KMS-11 (cell line): ENCODE results near the gene CFAP74.

Experiments
- H2AFZ ChIP-seq: fragments of 200-600 bp; sonication (generic); 2 replicates; pipeline ENCODE4 v1.6.1; 2016; ENCODE audit warnings: antibody characterized with exemption, mixed run types, low read depth
- H3K27ac ChIP-seq: fragments of 200-600 bp; sonication (generic); 2 replicates; pipeline ENCODE4 v1.6.1; 2016; ENCODE audit warnings: mild to moderate bottlenecking, mixed run types
- H3K27me3 ChIP-seq: fragments of 200-600 bp; sonication (generic); 2 replicates; pipeline ENCODE4 v1.6.1; 2017; ENCODE audit warnings: mild to moderate bottlenecking, low read depth, mixed run types, moderate library complexity; ENCODE audit not compliant: insufficient read depth
- H3K36me3 ChIP-seq: fragments of 200-600 bp; sonication (generic); 2 replicates; pipeline ENCODE4 v1.6.1; 2017; ENCODE audit warnings: mild to moderate bottlenecking, mixed run types; ENCODE audit not compliant: insufficient read depth
- H3K4me1 ChIP-seq: fragments of 200-600 bp; sonication (generic); 2 replicates; pipeline ENCODE4 v1.6.1; 2016; ENCODE audit warnings: mild to moderate bottlenecking, low read depth, mixed run types; ENCODE audit not compliant: poor library complexity, severe bottlenecking
- H3K4me2 ChIP-seq: fragments of 200-600 bp; sonication (generic); 2 replicates; pipeline ENCODE4 v1.7.0; 2016; ENCODE audit warnings: mild to moderate bottlenecking, mixed run types
- H3K4me3 ChIP-seq: fragments of 200-600 bp; sonication (generic); IDR thresholded peaks from 2 replicates; pipeline ENCODE4 v1.6.1; 2017; ENCODE audit warnings: low read depth, low read length, mixed read lengths; ENCODE audit not compliant: insufficient read depth
- H3K79me2 ChIP-seq: fragments of 200-600 bp; sonication (generic); 2 replicates; pipeline ENCODE4 v1.6.1; 2016; ENCODE audit warnings: low read depth, mixed run types; ENCODE audit not compliant: insufficient read depth
- H3K9ac ChIP-seq: fragments of 200-600 bp; sonication (generic); 2 replicates; pipeline ENCODE4 v1.6.1; 2016; ENCODE audit warnings: mild to moderate bottlenecking, mixed run types
- H4K20me1 ChIP-seq: fragments of 200-600 bp; sonication (generic); 2 replicates; pipeline ENCODE4 v1.6.1; 2016; ENCODE audit warnings: mild to moderate bottlenecking, mixed run types; ENCODE audit not compliant: insufficient read depth
- CTCF ChIP-seq: fragments of 200-600 bp; sonication (generic); conservative IDR thresholded peaks from 2 replicates; pipeline ENCODE4 v1.6.1; 2017; ENCODE audit warnings: low read depth, mild to moderate bottlenecking, antibody characterized with exemption, low read length, moderate library complexity, mixed read lengths

The CFAP74 gene

GRCh38 chr1:1920608-1921458 is 82.8 kb downstream of the CFAP74 start:
- H2AFZ ChIP-seq: no peak overlapping the region
- no peak overlapping the region for H3K4me2 ChIP-seq
- no peak overlapping the region for H3K4me3 ChIP-seq
- no peaks in the 10 kb centered on the region for H3K36me3 ChIP-seq
- H3K79me2 ChIP-seq: no peaks in the 10 kb centered on the region
- TF ChIP-seq CTCF: no peak
- no peaks in the 10 kb centered on the region for H4K20me1 ChIP-seq
- peaks cover 6% of the 10 kb centered on the region for H3K4me1 ChIP-seq
- H3K27ac ChIP-seq: no peak overlapping the region
- peaks cover 37% of the 10 kb centered on the region for H3K27me3 ChIP-seq
- no peak overlapping the region for H3K9ac ChIP-seq

- Histone ChIP-seq H2AFZ (peak overlapping the region; percentile 60; the same call in 1 of the 2 replicates), H3K9ac (no peak overlapping the region), H3K4me3 (no peak overlapping the region)
Observed at GRCh38 chr1:1920057-1920607, 83.5 kb downstream of the CFAP74 start.

GRCh38 chr1:1919304-1920056 is 84.1 kb downstream of the CFAP74 start:
- Histone ChIP-seq H2AFZ (peak overlapping the region; percentile 64; the same call in 1 of the 2 replicates), H3K36me3 (no peaks in the 10 kb centered on the region), H3K27ac (no peak overlapping the region), H3K4me1 (peaks cover 8% of the 10 kb centered on the region), H3K4me3 (peak overlapping the region; percentile 67), H3K9ac (peak overlapping the region; percentile 65; the same call in 1 of the 2 replicates), H3K4me2 (peak overlapping the region; percentile 64), H3K27me3 (peaks cover 28% of the 10 kb centered on the region), H4K20me1 (no peaks in the 10 kb centered on the region), H3K79me2 (no peaks in the 10 kb centered on the region)
- TF ChIP-seq CTCF: no peak

More at GRCh38 chr1:1920057-1920607, 83.5 kb downstream of the CFAP74 start:
- Histone ChIP-seq H3K79me2 (no peaks in the 10 kb centered on the region), H4K20me1 (no peaks in the 10 kb centered on the region), H3K36me3 (no peaks in the 10 kb centered on the region), H3K27me3 (peaks cover 33% of the 10 kb centered on the region), H3K4me2 (no peak overlapping the region; the same call in 1 of the 2 replicates), H3K27ac (no peak overlapping the region), H3K4me1 (peaks cover 6% of the 10 kb centered on the region)
- TF ChIP-seq CTCF: no peak

GRCh38 chr1:1918901-1919303 is 84.7 kb downstream of the CFAP74 start, which contains the start of gene TMEM52:
TMEM52 (minus strand) TSS chr1:1919279; CDS start chr1:1919265, 14 bp downstream.
- Histone ChIP-seq H3K27ac (0 out of 2 replicates have a peak within 1 kb of the TSS, but pooled peaks have one; percentile 32), H4K20me1 (no peaks in the 10 kb centered on the region), H3K4me3 (peak within 1 kb of the TSS; percentile 67), H3K4me1 (peaks cover 10% of the 10 kb centered on the region), H3K9ac (peak within 1 kb of the TSS; percentile 65; the same call in 1 of the 2 replicates), H3K36me3 (no peaks in the 10 kb centered on the region), H3K4me2 (peak within 1 kb of the TSS; percentile 64), H3K27me3 (peaks cover 26% of the 10 kb centered on the region), H3K79me2 (no peaks in the 10 kb centered on the region), H2AFZ (peak within 1 kb of the TSS; percentile 64)
- TF ChIP-seq CTCF: no peak
